Measurements from ENCODE around the gene ING1.

ING1 gene

DNA sequence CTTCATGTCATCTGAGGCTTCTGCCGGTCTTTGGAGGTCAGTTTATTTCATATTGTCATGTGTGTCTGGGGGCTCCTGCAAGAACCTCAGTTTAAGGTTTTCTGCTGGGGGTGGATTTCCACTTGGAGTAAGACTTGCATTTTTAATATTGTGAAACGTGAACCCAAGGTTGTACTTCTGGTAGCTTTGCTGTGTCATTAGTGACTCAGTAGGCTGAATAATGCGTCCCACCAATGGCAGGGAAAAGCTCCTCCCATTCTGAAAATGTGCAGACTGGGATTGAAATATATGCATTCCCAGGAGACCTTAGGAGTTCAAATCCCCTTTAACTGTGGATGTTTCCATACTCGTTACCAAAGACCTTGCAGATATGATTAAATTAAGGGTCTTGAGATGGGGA lies 46.2 kb downstream of the ING1 start:
- Mint-ChIP-seq H3K4me1 (no peaks in the 10 kb centered on the region), H3K27ac (peak overlapping the region; percentile 21), H3K27me3 (peaks cover 14% of the 10 kb centered on the region), H3K9me3 (no peaks in the 10 kb centered on the region), H3K4me3 (no peak overlapping the region), H3K36me3 (peaks cover 2% of the 10 kb centered on the region)
- ATAC-seq (ENCODE audit: low read depth) (no peak), DNase-seq (ENCODE audit: low spot score in 2 of 2) (no peak)

DNA sequence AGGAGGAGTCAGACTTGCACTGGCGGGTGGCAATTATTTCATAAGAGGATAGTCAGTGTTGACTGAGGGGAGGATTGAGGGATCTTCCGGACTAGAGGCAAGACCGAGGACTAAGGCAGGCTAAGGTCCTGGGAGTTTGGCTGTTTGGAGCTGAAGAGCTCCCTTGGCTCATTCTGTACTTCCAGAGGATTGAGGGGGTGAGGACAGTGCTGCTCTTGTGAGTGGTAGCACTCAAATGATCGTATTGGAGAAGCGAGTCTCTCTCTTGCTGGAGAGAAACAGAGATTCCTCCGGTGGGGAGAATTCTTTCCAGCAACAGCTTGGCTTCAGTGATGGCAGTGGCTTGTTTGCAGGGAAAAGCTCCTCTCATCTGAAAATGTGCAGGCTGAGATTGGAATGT lies 47.1 kb downstream of the ING1 start:
- Mint-ChIP-seq H3K36me3 (peaks cover 2% of the 10 kb centered on the region), H3K4me1 (no peaks in the 10 kb centered on the region), H3K9me3 (no peaks in the 10 kb centered on the region), H3K4me3 (no peak overlapping the region), H3K27ac (no peak overlapping the region), H3K27me3 (peaks cover 18% of the 10 kb centered on the region)
- DNase-seq (ENCODE audit: low spot score in 2 of 2) = no peak
- ATAC-seq (ENCODE audit: low read depth) = no peak

DNA sequence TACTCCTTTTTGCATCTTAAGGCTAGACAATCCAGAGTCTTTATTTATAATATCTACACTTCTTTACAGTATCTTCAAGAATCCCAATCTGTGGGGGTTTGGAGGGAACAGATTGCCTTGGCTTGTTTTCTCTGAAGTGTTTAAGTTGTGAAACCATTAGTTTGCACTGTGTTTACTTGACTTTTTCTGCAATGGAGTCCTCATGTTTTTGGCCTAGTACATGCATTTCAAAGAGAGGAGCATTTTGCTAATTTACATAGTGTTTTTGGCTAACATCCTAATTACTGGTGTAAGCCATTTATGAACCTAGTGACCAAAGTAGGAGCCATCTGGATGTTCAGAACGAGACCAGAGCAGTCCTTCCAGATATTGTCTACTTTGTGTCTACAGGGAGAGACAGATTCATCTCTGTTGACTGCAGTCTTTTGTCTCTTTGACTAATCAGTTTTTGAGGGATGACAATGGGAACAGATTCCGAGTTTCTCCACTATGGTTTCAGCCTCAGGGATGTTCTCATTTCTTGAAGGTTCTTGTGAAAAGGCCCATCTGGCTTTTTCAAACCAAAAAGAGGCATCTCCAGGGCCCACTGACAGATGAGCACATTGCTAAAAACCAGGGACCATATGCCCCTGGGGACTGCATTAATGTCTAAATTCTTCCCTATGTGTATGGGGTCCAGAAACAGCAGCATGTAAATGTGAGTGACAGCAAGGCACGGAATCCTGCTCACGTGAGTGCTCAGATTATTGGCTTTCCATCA lies 53.4 kb downstream of the ING1 start:
- no peaks in the 10 kb centered on the region for H3K4me1 Mint-ChIP-seq
- ATAC-seq (ENCODE audit: low read depth) (no peak), DNase-seq (ENCODE audit: low spot score in 2 of 2) (no peak)
- peaks cover 15% of the 10 kb centered on the region for H3K27me3 Mint-ChIP-seq
- no peak overlapping the region for H3K4me3 Mint-ChIP-seq
- H3K9me3 Mint-ChIP-seq = no peaks in the 10 kb centered on the region
- no peaks in the 10 kb centered on the region for H3K36me3 Mint-ChIP-seq
- H3K27ac Mint-ChIP-seq = no peak overlapping the region

DNA sequence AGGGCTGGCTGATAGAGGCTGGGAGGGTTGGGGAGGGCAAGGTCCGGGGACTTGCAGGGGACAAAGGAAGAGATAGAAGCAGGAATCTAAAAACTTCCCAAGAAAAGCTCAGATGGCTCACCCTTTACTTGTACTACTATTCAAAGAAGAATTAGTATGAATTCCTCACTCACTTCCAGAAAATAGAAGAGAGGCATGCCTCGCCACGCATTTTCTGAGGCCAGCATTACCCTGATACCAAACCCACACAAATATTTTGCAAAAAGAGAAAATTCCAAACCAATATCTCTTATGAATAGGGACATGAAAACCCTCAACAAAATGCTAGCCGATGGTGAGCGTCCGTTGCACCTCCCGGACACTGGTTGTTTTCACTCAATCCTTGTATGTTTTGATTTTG lies 54.0 kb downstream of the ING1 start:
- no peak overlapping the region for H3K27ac Mint-ChIP-seq
- DNase-seq (ENCODE audit: low spot score in 2 of 2) (no peak), ATAC-seq (ENCODE audit: low read depth) (no peak)
- H3K36me3 Mint-ChIP-seq = no peaks in the 10 kb centered on the region
- no peaks in the 10 kb centered on the region for H3K9me3 Mint-ChIP-seq
- H3K4me1 Mint-ChIP-seq = no peaks in the 10 kb centered on the region
- H3K27me3 Mint-ChIP-seq = peaks cover 15% of the 10 kb centered on the region
- no peak overlapping the region for H3K4me3 Mint-ChIP-seq

DNA sequence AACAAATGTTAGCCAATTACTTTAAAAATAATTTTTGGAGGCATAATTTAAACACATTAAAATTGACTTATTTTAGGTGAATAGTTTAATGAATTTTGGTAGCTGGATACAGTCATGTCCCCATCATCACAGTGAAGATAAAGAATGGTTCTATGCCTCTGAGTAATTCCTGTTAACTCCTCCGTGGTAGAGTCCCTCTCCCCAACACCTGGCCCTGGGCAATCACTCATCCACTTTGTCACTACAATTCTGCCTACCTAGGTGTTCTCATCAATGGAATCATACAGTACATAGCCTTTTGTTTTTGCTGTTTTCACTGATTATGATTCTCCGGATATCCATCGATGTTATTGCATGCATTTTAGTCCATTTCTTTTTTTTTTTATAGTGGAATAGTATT lies 55.6 kb downstream of the ING1 start:
- ATAC-seq (ENCODE audit: low read depth) = no peak
- no peaks in the 10 kb centered on the region for H3K4me1 Mint-ChIP-seq

DNA sequence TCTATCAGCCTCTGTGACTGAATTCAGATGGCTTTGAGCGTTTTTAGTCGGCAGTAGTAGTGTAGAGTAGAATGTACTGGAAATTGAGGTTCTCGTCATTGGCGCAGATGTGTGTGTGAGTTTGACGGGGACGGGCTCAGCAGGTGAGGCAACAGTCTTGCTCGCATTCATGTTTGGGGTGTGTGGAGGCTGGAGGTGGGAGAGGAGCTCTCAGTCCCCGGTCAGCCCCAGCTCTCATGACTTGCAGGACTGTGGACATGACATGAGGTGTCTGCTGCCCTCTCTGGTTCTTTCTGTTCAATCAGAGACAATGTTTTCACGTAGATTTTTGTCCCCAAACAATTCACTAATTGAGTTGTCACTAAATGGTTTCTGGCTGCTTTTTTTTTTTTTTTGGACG lies 57.2 kb downstream of the ING1 start:
- H3K27me3 Mint-ChIP-seq = peaks cover 6% of the 10 kb centered on the region
- no peaks in the 10 kb centered on the region for H3K9me3 Mint-ChIP-seq
- ATAC-seq (ENCODE audit: low read depth) (no peak), DNase-seq (ENCODE audit: low spot score in 2 of 2) (no peak)
- no peaks in the 10 kb centered on the region for H3K36me3 Mint-ChIP-seq
- H3K4me3 Mint-ChIP-seq = no peak overlapping the region
- H3K4me1 Mint-ChIP-seq = no peaks in the 10 kb centered on the region
- H3K27ac Mint-ChIP-seq = no peak overlapping the region

More for the DNA sequence above, 55.6 kb downstream of the ING1 start:
- Mint-ChIP-seq H3K27me3 (peaks cover 12% of the 10 kb centered on the region), H3K27ac (no peak overlapping the region), H3K9me3 (no peaks in the 10 kb centered on the region), H3K4me3 (no peak overlapping the region), H3K36me3 (no peaks in the 10 kb centered on the region)
- no peak for DNase-seq (ENCODE audit: low spot score in 2 of 2)

DNA sequence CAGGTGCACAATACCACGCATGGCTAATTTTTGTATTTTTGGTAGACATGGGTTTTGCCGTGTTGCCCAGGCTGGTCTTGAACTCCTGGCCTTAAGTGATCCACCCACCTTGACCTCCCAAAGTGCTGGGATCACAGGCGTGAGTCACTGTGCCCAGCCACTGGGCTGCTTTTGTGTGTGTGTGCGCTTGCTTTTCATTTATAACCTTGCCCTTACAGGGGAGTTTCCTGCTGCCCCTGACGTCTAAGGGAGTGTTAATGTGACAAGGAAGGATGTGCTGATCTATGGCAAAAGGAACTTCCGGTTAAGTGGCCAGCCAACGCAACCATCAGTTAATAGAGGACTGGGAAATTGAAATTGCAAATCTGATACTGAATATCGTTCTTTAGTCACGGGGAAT lies 57.7 kb downstream of the ING1 start:
- DNase-seq (ENCODE audit: low spot score in 2 of 2) (no peak), ATAC-seq (ENCODE audit: low read depth) (peak; percentile 54)
- Mint-ChIP-seq H3K36me3 (no peaks in the 10 kb centered on the region), H3K27me3 (peaks cover 5% of the 10 kb centered on the region), H3K4me3 (no peak overlapping the region), H3K9me3 (no peaks in the 10 kb centered on the region), H3K27ac (no peak overlapping the region), H3K4me1 (no peaks in the 10 kb centered on the region)

DNA sequence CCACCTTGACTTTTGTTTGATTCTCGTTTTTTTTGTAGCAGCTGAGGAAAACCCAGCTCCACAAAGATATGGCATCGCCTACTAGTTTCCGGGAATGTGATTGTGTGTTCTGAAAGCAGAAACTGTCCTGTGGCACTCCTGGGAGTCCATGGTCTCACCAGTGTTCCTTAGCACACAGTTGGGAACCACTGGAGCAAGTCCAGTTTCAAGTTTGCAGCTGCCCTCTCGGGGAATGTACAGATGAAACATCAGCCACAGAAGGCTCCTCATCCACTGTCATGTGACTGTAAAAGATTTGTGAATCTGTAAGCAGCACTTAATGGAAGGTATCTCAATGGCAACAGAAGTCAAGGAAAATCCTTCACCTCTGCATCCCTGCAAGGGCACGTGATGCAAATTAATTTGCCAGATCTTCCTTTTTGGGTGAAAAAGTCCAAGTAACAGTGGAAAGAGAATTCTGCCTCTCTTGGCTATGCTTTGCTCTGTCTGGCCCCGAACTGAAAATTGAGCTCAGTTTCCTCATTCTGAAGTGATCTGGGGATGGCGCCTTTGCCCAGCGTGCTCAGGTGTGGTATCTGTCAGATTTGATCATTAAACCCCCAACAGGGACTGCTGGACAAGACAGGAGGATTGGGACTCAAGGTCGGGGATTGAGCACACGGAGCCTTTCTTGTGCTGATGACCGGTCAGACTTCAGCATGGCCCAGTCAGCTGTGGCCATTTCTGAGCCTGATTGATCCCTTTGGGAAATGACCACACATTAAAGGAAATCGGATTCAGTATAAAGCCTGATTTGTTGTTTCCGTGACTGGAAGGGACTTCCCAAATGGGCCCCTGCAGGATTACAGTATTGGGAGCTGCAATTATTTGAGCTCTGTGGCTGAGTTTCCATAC lies 58.8 kb downstream of the ING1 start:
- no peaks in the 10 kb centered on the region for H3K4me1 Mint-ChIP-seq
- peaks cover 5% of the 10 kb centered on the region for H3K27me3 Mint-ChIP-seq
- H3K27ac Mint-ChIP-seq = no peak overlapping the region
- DNase-seq (ENCODE audit: low spot score in 2 of 2) (no peak), ATAC-seq (ENCODE audit: low read depth) (no peak)
- H3K9me3 Mint-ChIP-seq = no peaks in the 10 kb centered on the region
- H3K36me3 Mint-ChIP-seq = no peaks in the 10 kb centered on the region
- H3K4me3 Mint-ChIP-seq = no peak overlapping the region

All from memory B cell (primary cell).